ENCODE data around the gene CXCL17. TPM values are rescaled to one million over a fixed set of nuclear protein-coding genes. Genes with fewer than 3 reads are reported as not detected.

The CXCL17 gene
- total and polyA plus RNA-seq, 10 donors: 0.11 to 0.19 (median 0.12) TPM; not detected in 7

DNA sequence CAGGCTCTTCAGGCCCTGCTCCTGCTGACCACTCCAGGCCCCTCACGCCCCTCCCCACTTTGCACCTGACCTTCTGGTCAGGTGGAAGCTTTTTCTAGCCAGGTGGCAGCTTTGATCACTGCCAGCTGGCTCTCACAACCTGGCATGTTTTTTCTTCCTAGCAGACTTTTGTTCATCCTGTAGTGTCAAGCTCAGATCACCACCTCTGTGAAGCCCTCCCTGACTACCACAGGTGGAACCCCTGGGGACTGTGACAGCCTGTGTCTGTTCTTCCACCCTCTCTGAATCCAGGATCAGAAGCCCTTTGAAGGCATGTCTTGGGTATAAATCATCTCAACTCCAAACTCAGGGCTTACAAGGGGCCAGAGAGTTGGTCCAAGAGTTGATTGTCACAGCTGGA lies 42.3 kb downstream of the CXCL17 start:
- WGBS, 5 donors: 86 to 100% (median 96%) methylated on average over 1 of the region's 1 CpG
- TF ChIP-seq POLR2AphosphoS5 (IDR thresholded peaks at IDR 0.05): no peak
- TF ChIP-seq, protein P1, sequence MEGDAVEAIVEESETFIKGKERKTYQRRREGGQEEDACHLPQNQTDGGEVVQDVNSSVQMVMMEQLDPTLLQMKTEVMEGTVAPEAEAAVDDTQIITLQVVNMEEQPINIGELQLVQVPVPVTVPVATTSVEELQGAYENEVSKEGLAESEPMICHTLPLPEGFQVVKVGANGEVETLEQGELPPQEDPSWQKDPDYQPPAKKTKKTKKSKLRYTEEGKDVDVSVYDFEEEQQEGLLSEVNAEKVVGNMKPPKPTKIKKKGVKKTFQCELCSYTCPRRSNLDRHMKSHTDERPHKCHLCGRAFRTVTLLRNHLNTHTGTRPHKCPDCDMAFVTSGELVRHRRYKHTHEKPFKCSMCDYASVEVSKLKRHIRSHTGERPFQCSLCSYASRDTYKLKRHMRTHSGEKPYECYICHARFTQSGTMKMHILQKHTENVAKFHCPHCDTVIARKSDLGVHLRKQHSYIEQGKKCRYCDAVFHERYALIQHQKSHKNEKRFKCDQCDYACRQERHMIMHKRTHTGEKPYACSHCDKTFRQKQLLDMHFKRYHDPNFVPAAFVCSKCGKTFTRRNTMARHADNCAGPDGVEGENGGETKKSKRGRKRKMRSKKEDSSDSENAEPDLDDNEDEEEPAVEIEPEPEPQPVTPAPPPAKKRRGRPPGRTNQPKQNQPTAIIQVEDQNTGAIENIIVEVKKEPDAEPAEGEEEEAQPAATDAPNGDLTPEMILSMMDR (IDR thresholded peaks at IDR 0.05 in 8 of 11, conservative IDR thresholded peaks at IDR 0.05 in 3 of 11): no peak
- TF ChIP-seq POLR2A (IDR thresholded peaks at IDR 0.05): no peak
- intact Hi-C loops (cut with DNase I; ENCODE audit: low total_unique reads): no loop called here

DNA sequence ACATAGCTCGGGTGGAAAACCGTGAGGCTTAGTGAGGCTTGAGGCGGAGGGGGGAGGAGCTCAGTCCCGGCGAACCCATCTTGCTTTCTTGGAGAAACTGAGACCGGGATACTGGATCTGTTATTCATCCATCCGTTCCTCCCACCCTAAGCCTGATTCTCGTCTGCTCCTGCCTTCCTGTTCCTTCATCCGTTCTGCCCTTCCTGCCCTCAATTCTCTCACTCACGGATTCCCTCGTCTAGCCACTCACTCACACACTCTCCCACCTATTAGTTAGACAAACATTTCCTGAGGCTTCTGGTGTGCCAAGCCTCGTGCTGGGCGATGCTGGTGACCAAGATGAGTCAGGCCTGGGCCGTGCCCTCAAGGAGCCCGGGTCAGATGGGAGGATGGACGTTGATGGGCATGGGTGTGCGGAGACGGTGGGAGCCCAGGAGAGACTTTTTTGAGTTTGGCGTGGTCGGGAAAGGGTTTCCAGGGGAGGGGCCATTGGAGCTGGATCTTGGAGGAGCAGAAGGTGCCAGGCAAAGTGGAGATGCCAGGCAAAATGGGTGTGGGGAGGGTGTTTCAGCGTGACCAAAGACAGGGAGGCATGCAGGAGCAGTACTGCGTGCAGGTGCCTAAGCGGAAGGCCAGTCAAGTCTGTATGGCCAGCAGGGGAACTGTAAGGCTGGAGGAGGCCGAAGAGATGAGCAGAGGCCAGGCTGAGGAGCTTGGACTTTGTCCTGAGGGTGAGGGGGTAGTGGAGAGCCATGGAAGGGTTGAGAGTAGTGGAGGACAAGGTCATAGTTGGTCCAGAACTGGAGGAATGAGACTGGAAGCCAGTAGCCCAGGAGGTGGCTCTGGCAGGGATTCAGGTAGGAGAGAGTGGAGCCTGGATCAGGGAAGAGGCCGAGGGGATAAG lies 45.2 kb downstream of the CXCL17 start:
- peaks cover 0 to 2% (median 0%) of the 10 kb centered on the region in 6 donors for H3K36me3 ChIP-seq
- no peaks in the 10 kb centered on the region for H3K9me3 ChIP-seq
- peak overlapping the region; percentile 50 to 85 (median 55) for H3K4me3 ChIP-seq
- 25 to 27% (median 26%) methylated on average over 25 of the region's 25 CpGs for WGBS, 5 donors
- DNase-seq: no peak
- peak overlapping the region; percentile 70 to 91 (median 85) for H3K27ac ChIP-seq
- peaks cover 19 to 60% (median 42%) of the 10 kb centered on the region in 6 donors for H3K4me1 ChIP-seq
- TF ChIP-seq POLR2A (IDR thresholded peaks at IDR 0.05): no peak
- TF ChIP-seq, protein P1 (IDR thresholded peaks at IDR 0.05 in 8 of 11, conservative IDR thresholded peaks at IDR 0.05 in 3 of 11): no peak
- no peak for TF ChIP-seq POLR2AphosphoS5 (IDR thresholded peaks at IDR 0.05)
- intact Hi-C loops (cut with DNase I; ENCODE audit: low total_unique reads): loop anchor here (5.0 kb wide), 1 partner anchor 70 kb away; the partner anchor contains the start of gene MEGF8
- H3K27me3 ChIP-seq (replicated peaks in 1 of 7): no peaks in the 10 kb centered on the region

More for the DNA sequence above, 42.3 kb downstream of the CXCL17 start:
- no peaks in the 10 kb centered on the region for H3K27me3 ChIP-seq (replicated peaks in 1 of 7)
- H3K27ac ChIP-seq: peak overlapping the region in 1 of 8 donors; percentile 82
- H3K4me1 ChIP-seq: peaks cover 19 to 61% (median 44%) of the 10 kb centered on the region in 6 donors
- H3K4me3 ChIP-seq: no peak overlapping the region
- no peaks in the 10 kb centered on the region for H3K9me3 ChIP-seq
- H3K36me3 ChIP-seq: peaks cover 0 to 28% (median 11%) of the 10 kb centered on the region in 6 donors
- no peak for DNase-seq

DNA sequence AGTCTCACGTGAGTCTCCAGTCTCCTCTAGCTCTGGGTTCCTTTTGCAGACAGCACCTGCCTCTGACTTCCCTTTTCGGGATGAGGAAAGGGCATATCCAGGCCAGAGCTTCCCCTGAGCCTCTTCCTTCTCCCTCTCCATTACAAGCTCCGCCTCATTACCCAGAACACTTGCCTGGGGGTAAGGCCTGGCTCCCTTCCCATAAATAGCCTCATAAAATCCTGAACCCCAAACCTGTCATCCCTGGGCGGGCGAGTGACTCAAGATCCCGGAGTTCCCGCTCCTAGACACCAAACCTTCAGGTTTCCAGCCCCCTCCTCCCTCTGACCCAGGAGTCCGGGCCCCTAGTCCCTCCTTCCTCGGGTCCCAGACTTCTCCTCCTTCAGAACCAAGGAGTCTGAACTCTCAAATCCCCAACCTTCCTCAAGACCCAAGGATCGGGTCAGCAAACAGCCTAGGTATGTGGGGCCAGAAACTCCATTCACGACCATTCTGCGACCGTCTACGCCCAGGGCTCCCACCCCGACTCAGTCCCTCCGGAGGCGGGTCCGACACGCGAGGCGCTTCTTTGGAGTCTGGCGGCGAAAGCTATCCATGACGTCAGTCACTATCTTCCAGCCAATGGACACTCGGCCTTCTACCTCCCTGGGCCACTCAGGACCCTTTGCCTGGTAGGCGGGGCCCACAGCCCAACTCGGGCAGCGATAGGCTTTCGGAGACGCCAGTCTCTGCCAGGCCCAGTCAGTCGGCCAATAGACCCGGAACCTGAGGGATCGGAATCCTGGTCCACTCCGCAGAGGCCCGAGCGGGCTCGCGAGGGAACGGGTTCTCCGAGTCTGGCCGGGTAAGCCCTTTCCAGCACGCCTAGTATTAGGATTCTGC lies 46.1 kb downstream of the CXCL17 start:
- intact Hi-C loops (cut with DNase I; ENCODE audit: low total_unique reads): loop anchor here (5.0 kb wide), 1 partner anchor 69 kb away; the partner anchor contains the start of gene MEGF8
- H3K27ac ChIP-seq: peak overlapping the region; percentile 70 to 91 (median 85)
- H3K4me1 ChIP-seq: peaks cover 15 to 51% (median 33%) of the 10 kb centered on the region in 6 donors
- no peaks in the 10 kb centered on the region for H3K36me3 ChIP-seq
- TF ChIP-seq POLR2AphosphoS5 (IDR thresholded peaks at IDR 0.05) (peak; percentile 92 to 97 (median 97)), POLR2A (IDR thresholded peaks at IDR 0.05) (peak; percentile 23 to 84 (median 63))
- TF ChIP-seq, protein P1 (IDR thresholded peaks at IDR 0.05 in 8 of 11, conservative IDR thresholded peaks at IDR 0.05 in 3 of 11): peak in 2 of 11 experiments; percentile 19 to 22
- 2 to 10% (median 3%) methylated on average over 15 to 42 of the region's 42 CpGs for WGBS, 5 donors
- H3K27me3 ChIP-seq (replicated peaks in 1 of 7): peaks cover 0 to 3% (median 0%) of the 10 kb centered on the region in 7 donors
- peak; percentile 98 for DNase-seq
- no peaks in the 10 kb centered on the region for H3K9me3 ChIP-seq
- peak overlapping the region; percentile 50 to 85 (median 55) for H3K4me3 ChIP-seq
